ENCODE results near the gene CYP4F2.
"Not testable (repeated sequence)": the region's sequence is repeated elsewhere in the genome, so short reads cannot be mapped to it uniquely, and the experiment has no call there.

CYP4F2 gene

GRCh38 chr19:15905026-15905425 lies 7.2 kb upstream of the CYP4F2 start:
- Histone ChIP-seq H3K27ac (ENCODE audit: low read length) (no peak overlapping the region), H3K9ac (ENCODE audit: low read depth, low read length) (no peak overlapping the region), H2AFZ (ENCODE audit: low read depth, low read length) (no peak overlapping the region), H3K4me3 (ENCODE audit: low read depth in 1 of 2, low read length in 2 of 2) (no peak overlapping the region), H3K79me2 (ENCODE audit: insufficient read depth, low read length) (no peaks in the 10 kb centered on the region), H3K36me3 (ENCODE audit: insufficient read depth, low read length) (no peaks in the 10 kb centered on the region), H3K9me3 (ENCODE audit: insufficient read depth, low read length, severe bottlenecking) (no peaks in the 10 kb centered on the region), H3K4me1 (ENCODE audit: insufficient read depth, low read length) (no peaks in the 10 kb centered on the region), H4K20me1 (ENCODE audit: insufficient read depth, low read length) (no peaks in the 10 kb centered on the region), H3K27me3 (ENCODE audit: insufficient read depth, low read length, poor library complexity) (peaks cover 3% of the 10 kb centered on the region), H3K4me2 (ENCODE audit: insufficient read depth, low read length) (no peak overlapping the region)
- TF ChIP-seq EZH2 (IDR thresholded peaks at IDR 0.05; ENCODE audit: borderline replicate concordance, low read depth, low read length, severe bottlenecking) = no peak
- no peak for TF ChIP-seq CTCF (IDR thresholded peaks at IDR 0.05; ENCODE audit: borderline replicate concordance, extremely low read depth, low read length, poor library complexity, severe bottlenecking)
- ATAC-seq (ENCODE audit: insufficient read depth, low read depth) = no peak
- DNase-seq = no peak

GRCh38 chr19:15902898-15903297 lies 5.0 kb upstream of the CYP4F2 start:
- H3K4me3 ChIP-seq (ENCODE audit: low read depth in 1 of 2, low read length in 2 of 2); H3K36me3 ChIP-seq (ENCODE audit: insufficient read depth, low read length); H3K9me3 ChIP-seq (ENCODE audit: insufficient read depth, low read length, severe bottlenecking); H4K20me1 ChIP-seq (ENCODE audit: insufficient read depth, low read length); H3K4me1 ChIP-seq (ENCODE audit: insufficient read depth, low read length); H3K79me2 ChIP-seq (ENCODE audit: insufficient read depth, low read length); H2AFZ ChIP-seq (ENCODE audit: low read depth, low read length); H3K9ac ChIP-seq (ENCODE audit: low read depth, low read length); ATAC-seq (ENCODE audit: insufficient read depth, low read depth); H3K27me3 ChIP-seq (ENCODE audit: insufficient read depth, low read length, poor library complexity); H3K27ac ChIP-seq (ENCODE audit: low read length); H3K4me2 ChIP-seq (ENCODE audit: insufficient read depth, low read length); DNase-seq: not testable (repeated sequence)

GRCh38 chr19:15902254-15902653 lies 4.4 kb upstream of the CYP4F2 start:
- Histone ChIP-seq H3K9ac (ENCODE audit: low read depth, low read length) (no peak overlapping the region), H3K79me2 (ENCODE audit: insufficient read depth, low read length) (no peaks in the 10 kb centered on the region), H3K9me3 (ENCODE audit: insufficient read depth, low read length, severe bottlenecking) (no peaks in the 10 kb centered on the region), H2AFZ (ENCODE audit: low read depth, low read length) (no peak overlapping the region), H3K27me3 (ENCODE audit: insufficient read depth, low read length, poor library complexity) (peaks cover 3% of the 10 kb centered on the region), H3K4me2 (ENCODE audit: insufficient read depth, low read length) (no peak overlapping the region), H3K27ac (ENCODE audit: low read length) (no peak overlapping the region), H3K4me3 (ENCODE audit: low read depth in 1 of 2, low read length in 2 of 2) (no peak overlapping the region), H3K4me1 (ENCODE audit: insufficient read depth, low read length) (no peaks in the 10 kb centered on the region), H3K36me3 (ENCODE audit: insufficient read depth, low read length) (no peaks in the 10 kb centered on the region), H4K20me1 (ENCODE audit: insufficient read depth, low read length) (no peaks in the 10 kb centered on the region)
- DNase-seq (no peak), ATAC-seq (ENCODE audit: insufficient read depth, low read depth) (no peak)
- TF ChIP-seq CTCF (IDR thresholded peaks at IDR 0.05; ENCODE audit: borderline replicate concordance, extremely low read depth, low read length, poor library complexity, severe bottlenecking) (no peak), EZH2 (IDR thresholded peaks at IDR 0.05; ENCODE audit: borderline replicate concordance, low read depth, low read length, severe bottlenecking) (no peak)

GRCh38 chr19:15900504-15900903 lies 2.6 kb upstream of the CYP4F2 start:
- no peak overlapping the region for H3K9ac ChIP-seq (ENCODE audit: low read depth, low read length)
- H3K4me1 ChIP-seq (ENCODE audit: insufficient read depth, low read length) = no peaks in the 10 kb centered on the region
- DNase-seq = no peak
- TF ChIP-seq EZH2 (IDR thresholded peaks at IDR 0.05; ENCODE audit: borderline replicate concordance, low read depth, low read length, severe bottlenecking) (no peak), CTCF (IDR thresholded peaks at IDR 0.05; ENCODE audit: borderline replicate concordance, extremely low read depth, low read length, poor library complexity, severe bottlenecking) (no peak)
- H4K20me1 ChIP-seq (ENCODE audit: insufficient read depth, low read length) = no peaks in the 10 kb centered on the region
- no peak overlapping the region for H3K4me3 ChIP-seq (ENCODE audit: low read depth in 1 of 2, low read length in 2 of 2)
- H3K36me3 ChIP-seq (ENCODE audit: insufficient read depth, low read length) = no peaks in the 10 kb centered on the region
- ATAC-seq (ENCODE audit: insufficient read depth, low read depth) = no peak
- H3K27ac ChIP-seq (ENCODE audit: low read length) = no peak overlapping the region
- H3K4me2 ChIP-seq (ENCODE audit: insufficient read depth, low read length) = 0 out of 2 replicates have a peak overlapping the region, but pooled peaks have one; percentile 19
- no peaks in the 10 kb centered on the region for H3K9me3 ChIP-seq (ENCODE audit: insufficient read depth, low read length, severe bottlenecking)
- H2AFZ ChIP-seq (ENCODE audit: low read depth, low read length) = no peak overlapping the region
- H3K79me2 ChIP-seq (ENCODE audit: insufficient read depth, low read length) = no peaks in the 10 kb centered on the region
- peaks cover 3% of the 10 kb centered on the region for H3K27me3 ChIP-seq (ENCODE audit: insufficient read depth, low read length, poor library complexity)

- H3K4me1 ChIP-seq (ENCODE audit: insufficient read depth, low read length); ATAC-seq (ENCODE audit: insufficient read depth, low read depth); H3K4me3 ChIP-seq (ENCODE audit: low read depth in 1 of 2, low read length in 2 of 2); H3K27me3 ChIP-seq (ENCODE audit: insufficient read depth, low read length, poor library complexity); H3K79me2 ChIP-seq (ENCODE audit: insufficient read depth, low read length); H3K4me2 ChIP-seq (ENCODE audit: insufficient read depth, low read length); H3K9ac ChIP-seq (ENCODE audit: low read depth, low read length); H4K20me1 ChIP-seq (ENCODE audit: insufficient read depth, low read length); H2AFZ ChIP-seq (ENCODE audit: low read depth, low read length); H3K9me3 ChIP-seq (ENCODE audit: insufficient read depth, low read length, severe bottlenecking); DNase-seq; H3K27ac ChIP-seq (ENCODE audit: low read length); H3K36me3 ChIP-seq (ENCODE audit: insufficient read depth, low read length): not testable (repeated sequence)
Observed at GRCh38 chr19:15900032-15900431, 2.2 kb upstream of the CYP4F2 start.

GRCh38 chr19:15899561-15899960 lies 1.7 kb upstream of the CYP4F2 start:
- DNase-seq; H3K9me3 ChIP-seq (ENCODE audit: insufficient read depth, low read length, severe bottlenecking); H3K4me3 ChIP-seq (ENCODE audit: low read depth in 1 of 2, low read length in 2 of 2); H3K9ac ChIP-seq (ENCODE audit: low read depth, low read length); H3K27ac ChIP-seq (ENCODE audit: low read length); H2AFZ ChIP-seq (ENCODE audit: low read depth, low read length); ATAC-seq (ENCODE audit: insufficient read depth, low read depth); H3K79me2 ChIP-seq (ENCODE audit: insufficient read depth, low read length); H3K4me1 ChIP-seq (ENCODE audit: insufficient read depth, low read length); H3K36me3 ChIP-seq (ENCODE audit: insufficient read depth, low read length); H3K27me3 ChIP-seq (ENCODE audit: insufficient read depth, low read length, poor library complexity); H3K4me2 ChIP-seq (ENCODE audit: insufficient read depth, low read length); H4K20me1 ChIP-seq (ENCODE audit: insufficient read depth, low read length): not testable (repeated sequence)

Measured in DND-41 (cell line).